Islet of Langerhans (tissue), 1 donor: Measurements from ENCODE around the gene MYO9A.
"Not testable (repeated sequence)": the region's sequence is repeated elsewhere in the genome, so short reads cannot be mapped to it uniquely, and the experiment has no call there.

Experiments used
- FAIRE-seq: peaks from one replicate; lab custom pipeline; 2011; peaks lifted over from hg19 to GRCh38; lab: Jason Lieb, UNC

Gene MYO9A

GRCh38 chr15:72086920-72087648, 30.9 kb downstream of the MYO9A start:
- no peak for FAIRE-seq

DNA sequence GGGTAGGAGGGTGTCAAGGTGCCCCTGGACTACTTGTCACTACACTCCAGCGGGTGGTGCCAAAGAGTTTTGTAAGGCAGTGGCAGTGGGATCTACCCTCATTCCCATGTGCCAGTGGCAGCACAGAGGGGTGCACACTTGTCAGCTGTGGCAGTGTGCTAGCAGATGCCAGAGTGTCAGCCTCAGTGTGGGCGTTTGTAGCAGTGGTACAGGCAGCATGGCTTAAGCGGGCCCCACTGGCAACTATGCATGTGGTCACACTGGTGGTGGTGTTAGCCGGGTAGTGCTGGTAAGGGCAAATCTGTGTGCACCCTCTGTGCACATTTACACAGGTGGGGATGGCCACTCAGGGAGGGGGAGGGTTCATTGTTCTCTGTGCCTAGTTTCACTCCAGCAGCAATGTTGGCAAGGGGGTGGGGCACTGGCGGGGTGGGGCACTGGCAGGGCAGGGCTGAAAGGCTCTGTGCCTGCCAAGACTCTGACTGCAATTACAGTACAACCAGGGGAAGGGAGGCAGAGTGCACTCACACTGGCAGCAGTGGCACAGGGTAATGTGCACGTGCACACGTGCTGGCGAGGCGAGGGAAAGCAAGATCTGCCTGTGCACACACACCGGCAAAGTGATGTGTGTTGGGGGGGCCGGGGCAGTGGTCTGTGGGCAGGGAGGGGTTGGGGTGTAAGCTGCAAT, 31.8 kb downstream of the MYO9A start:
- no peak for FAIRE-seq

DNA sequence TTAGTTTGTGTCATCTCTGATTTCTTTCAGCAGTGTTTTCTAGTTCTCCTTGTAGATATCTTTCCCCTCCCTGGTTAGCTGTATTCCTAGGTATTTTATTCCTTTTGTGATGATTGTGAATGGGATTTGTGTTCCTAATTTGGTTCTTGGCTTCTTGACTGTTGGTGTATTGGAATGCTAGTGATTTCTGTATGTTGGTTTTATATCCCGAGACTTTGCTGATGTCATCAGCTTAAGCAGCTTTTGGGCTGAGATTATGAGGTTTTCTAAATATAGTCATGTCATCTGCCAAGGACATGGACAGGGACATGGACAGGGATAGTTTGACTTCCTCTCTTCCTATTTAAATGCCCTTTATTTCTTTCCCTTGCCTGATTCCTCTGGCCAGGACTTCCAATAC, 35.8 kb downstream of the MYO9A start:
- no peak for FAIRE-seq

DNA sequence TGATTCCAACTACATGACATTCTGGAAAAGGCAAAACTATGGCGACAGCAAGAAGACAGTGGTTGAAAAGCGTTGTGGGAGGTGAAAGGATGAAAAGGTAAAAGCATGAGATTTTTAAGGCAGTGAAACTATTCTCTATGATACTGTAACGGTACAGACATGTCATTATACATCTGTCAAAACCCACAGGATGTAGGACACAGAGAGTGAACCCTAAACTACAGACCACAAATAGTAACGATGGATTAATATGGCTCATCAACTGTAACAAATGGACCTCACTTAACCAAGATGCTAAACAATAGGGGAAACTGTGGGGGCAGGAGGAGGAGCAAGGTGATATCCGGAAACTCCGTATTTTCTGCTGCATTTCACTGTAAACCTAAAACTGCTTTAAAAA, 39.1 kb downstream of the MYO9A start:
- no peak for FAIRE-seq

GRCh38 chr15:72077950-72078349, 40.0 kb downstream of the MYO9A start:
- FAIRE-seq = no peak

DNA sequence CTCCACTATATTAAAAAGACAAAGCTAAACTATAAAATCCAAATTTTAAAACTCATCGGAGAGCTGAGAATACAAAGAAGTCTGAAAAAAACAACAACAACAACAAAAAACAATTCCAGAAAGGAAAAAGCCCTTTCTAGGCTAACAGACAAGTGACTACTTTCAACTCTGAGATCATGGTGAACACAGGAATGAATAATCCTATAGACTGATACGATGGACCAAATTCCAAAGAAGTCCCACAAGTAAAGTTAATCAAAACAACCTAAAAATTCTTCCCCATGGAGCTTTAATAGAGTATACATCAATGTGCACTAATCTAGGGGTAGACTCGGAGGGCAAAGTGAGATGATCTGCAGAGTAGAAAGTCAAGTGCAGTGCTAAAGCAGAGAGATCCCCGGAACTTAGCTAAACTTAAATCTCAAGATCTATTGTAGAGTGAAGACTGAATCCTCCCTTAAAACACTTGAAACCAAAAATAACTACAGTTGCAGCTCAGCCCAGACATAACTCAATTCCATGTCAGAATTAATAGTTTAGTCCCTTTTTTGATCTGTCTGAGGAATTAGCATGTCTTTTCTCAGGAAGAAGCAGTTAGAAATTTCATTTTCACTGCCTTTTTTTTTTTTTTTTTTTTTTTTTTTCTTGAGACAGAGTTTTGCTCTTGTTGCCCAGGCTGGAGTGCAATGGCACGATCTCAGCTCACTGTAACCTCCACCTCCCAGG, 43.5 kb downstream of the MYO9A start:
- FAIRE-seq = no peak

GRCh38 chr15:72071448-72071825, 46.5 kb downstream of the MYO9A start:
- not testable (repeated sequence) for FAIRE-seq

- FAIRE-seq = no peak
These were observed 47.0 kb downstream of the MYO9A start for GRCh38 chr15:72070817-72071447.

GRCh38 chr15:72068856-72069255, 49.1 kb downstream of the MYO9A start:
- FAIRE-seq = no peak

- no peak for FAIRE-seq
These were observed 52.1 kb downstream of the MYO9A start for GRCh38 chr15:72065801-72066200.

DNA sequence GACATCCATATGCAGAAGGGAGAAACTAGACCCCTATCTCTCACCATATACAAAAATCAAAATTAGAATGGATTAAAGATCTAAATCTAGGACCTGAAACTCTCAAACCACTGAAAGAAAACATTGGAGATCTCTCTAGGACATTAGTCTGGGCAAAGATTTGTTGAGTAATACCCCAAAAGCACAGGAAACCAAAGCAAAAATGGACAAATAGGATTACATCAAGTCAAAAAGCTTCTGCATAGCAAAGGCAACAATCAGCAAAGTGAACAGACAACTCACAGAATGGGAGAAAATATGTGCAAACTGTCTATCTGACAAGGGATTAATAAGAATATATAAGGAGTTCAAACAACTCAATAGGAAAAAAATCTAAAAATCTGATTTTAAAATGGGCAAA, 54.8 kb downstream of the MYO9A start:
- FAIRE-seq = no peak

DNA sequence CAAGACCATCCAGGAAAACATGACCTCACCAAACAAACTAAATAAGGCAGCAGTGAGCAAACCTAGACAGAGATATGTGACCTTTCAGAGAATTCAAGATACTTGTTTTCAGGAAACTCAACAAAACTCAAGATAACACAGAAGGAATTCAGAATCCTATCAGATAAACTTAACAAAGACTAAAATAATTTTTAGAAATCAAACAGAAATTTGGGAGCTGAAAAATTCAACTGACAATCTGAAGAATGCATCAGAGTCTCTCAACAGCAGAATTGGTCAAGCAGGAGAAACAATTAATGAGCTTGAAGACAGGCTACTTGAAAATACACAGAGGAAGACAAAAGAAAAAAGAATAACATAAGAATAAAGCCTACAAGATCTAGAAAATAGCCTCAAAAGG, 55.6 kb downstream of the MYO9A start:
- FAIRE-seq = no peak

GRCh38 chr15:72060687-72061250, 57.2 kb downstream of the MYO9A start:
- no peak for FAIRE-seq

GRCh38 chr15:72058585-72058984, 59.4 kb downstream of the MYO9A start:
- no peak for FAIRE-seq

GRCh38 chr15:72057548-72058091, 60.3 kb downstream of the MYO9A start:
- no peak for FAIRE-seq

GRCh38 chr15:72056217-72056616, 61.7 kb downstream of the MYO9A start:
- not testable (repeated sequence) for FAIRE-seq

DNA sequence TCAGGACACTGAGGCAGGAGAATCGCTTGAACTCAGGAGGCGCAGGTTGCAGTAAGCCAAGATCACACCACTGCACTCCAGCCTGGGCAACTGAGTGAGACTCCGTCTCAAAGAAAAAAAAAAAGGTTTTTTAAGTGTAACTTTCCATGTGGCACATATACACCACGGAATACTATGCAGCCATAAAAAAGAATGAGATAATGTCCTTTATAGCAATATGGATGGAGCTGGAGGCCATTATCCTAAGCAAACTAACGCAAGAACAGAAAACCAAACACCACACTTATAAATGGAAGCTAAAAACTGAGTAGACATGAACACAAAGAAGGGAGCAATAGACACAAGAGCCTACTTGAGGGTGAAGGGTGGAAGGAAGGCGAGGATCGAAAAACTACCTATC, 64.7 kb downstream of the MYO9A start:
- not testable (repeated sequence) for FAIRE-seq

- FAIRE-seq = no peak
These were observed 67.2 kb downstream of the MYO9A start for GRCh38 chr15:72050700-72051099.

DNA sequence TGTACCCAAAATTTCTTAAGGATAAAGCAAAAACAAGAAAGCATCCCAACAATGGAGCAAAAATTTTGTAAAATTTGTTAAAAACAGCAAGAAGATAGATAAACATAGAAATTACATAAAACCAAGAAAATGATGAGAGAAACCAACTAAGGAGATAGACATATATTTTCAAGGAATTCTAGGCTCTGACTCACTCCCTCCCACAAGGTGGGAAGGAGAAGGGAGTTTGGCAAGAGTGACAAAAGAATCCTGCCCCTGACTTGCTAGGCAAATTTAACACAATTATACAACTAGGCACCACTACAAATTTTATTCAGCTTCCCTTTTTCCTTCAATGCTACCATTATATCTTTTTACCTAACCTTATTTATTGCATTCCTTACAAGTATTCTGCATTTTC, 70.9 kb downstream of the MYO9A start:
- no peak for FAIRE-seq

DNA sequence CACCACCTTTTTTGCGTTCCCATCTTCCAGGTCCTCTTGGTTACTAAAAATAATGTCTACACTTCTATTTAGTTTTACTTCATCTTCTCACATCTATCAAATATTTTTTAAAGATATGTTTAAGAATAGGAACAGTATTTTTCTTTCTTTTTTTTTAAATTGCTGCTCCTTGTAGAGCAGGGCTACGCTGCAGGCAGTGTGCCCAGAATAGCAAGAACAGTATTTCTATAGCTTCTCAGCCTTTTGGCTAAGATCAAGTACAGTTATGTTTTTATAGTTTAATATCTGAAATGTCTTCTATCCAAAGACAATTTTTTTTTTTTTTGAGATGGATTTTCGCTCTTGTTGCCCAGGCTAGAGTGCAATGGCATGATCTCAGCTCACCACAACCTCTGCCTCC, 73.0 kb downstream of the MYO9A start:
- FAIRE-seq = no peak

- no peak for FAIRE-seq
These were observed 75.1 kb downstream of the MYO9A start for GRCh38 chr15:72042865-72043264.

DNA sequence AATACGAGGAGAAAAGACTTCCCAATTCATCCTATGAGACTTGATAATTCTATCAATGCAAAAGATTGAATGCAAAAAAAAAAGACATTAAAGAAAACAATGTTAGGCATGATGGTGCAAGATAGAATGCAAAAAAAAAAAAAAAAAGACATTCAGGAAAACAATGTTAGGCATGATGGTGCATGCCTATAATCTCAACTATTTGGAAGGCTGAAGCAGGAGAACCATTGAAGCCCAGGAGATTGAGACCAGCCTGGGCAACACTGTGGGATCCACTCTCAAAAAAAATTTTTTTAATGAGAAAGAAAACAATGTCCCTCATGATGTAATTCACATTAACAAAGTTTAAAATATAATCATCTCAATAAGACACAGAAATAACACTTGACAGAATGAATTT, 75.9 kb downstream of the MYO9A start:
- no peak for FAIRE-seq
